BLaER1 (cell line): Measurements from ENCODE around the gene NUBPL.
"Not testable (repeated sequence)": the region's sequence is repeated elsewhere in the genome, so short reads cannot be mapped to it uniquely, and the experiment has no call there.

Experiments
- H3K27ac ChIP-seq: shearing (Covaris generic); formaldehyde crosslinking; 2 replicates; pipeline ENCODE4 v1.8.1; 2022
- H3K27me3 ChIP-seq: shearing (Covaris generic); formaldehyde crosslinking; 2 replicates; pipeline ENCODE4 v1.8.1; 2022
- H3K36me3 ChIP-seq: shearing (Covaris generic); formaldehyde crosslinking; 2 replicates; pipeline ENCODE4 v1.8.1; 2022
- H3K4me1 ChIP-seq: shearing (Covaris generic); formaldehyde crosslinking; 2 replicates; pipeline ENCODE4 v1.8.1; 2022
- H3K4me2 ChIP-seq: shearing (Covaris generic); formaldehyde crosslinking; 2 replicates; pipeline ENCODE4 v1.8.1; 2022
- H3K4me3 ChIP-seq: shearing (Covaris generic); formaldehyde crosslinking; 2 replicates; pipeline ENCODE4 v1.8.1; 2022
- H3K9ac ChIP-seq: shearing (Covaris generic); formaldehyde crosslinking; 2 replicates; pipeline ENCODE4 v1.8.1; 2022
- H3K9me3 ChIP-seq: shearing (Covaris generic); formaldehyde crosslinking; 2 replicates; pipeline ENCODE4 v1.8.1; 2022
- H4K20me1 ChIP-seq: shearing (Covaris generic); formaldehyde crosslinking; 2 replicates; pipeline ENCODE4 v1.8.1; 2022
- Cebpa-rat ChIP-seq: shearing (Covaris generic); IDR thresholded peaks from 2 replicates; pipeline ENCODE4 v1.8.1; 2022

The NUBPL gene

GRCh38 chr14:31825459-31825858 is 264.3 kb downstream of the NUBPL start:
- no peaks in the 10 kb centered on the region for H3K4me1 ChIP-seq
- H3K36me3 ChIP-seq, result no peaks in the 10 kb centered on the region
- no peaks in the 10 kb centered on the region for H4K20me1 ChIP-seq
- H3K4me2 ChIP-seq, result no peak overlapping the region
- no peak overlapping the region for H3K9ac ChIP-seq
- no peaks in the 10 kb centered on the region for H3K9me3 ChIP-seq
- H3K4me3 ChIP-seq, result no peak overlapping the region
- no peak for TF ChIP-seq Cebpa-rat
- no peaks in the 10 kb centered on the region for H3K27me3 ChIP-seq
- H3K27ac ChIP-seq, result no peak overlapping the region

- TF ChIP-seq Cebpa-rat, result no peak
These were observed 266.1 kb downstream of the NUBPL start for GRCh38 chr14:31827325-31827724.

GRCh38 chr14:31828946-31829868 is 268.0 kb downstream of the NUBPL start:
- H3K9me3 ChIP-seq, result no peaks in the 10 kb centered on the region
- H3K9ac ChIP-seq, result no peak overlapping the region
- no peak overlapping the region for H3K4me3 ChIP-seq
- no peak overlapping the region for H3K27ac ChIP-seq
- no peak overlapping the region for H3K4me2 ChIP-seq
- no peaks in the 10 kb centered on the region for H3K4me1 ChIP-seq
- H4K20me1 ChIP-seq, result no peaks in the 10 kb centered on the region
- no peaks in the 10 kb centered on the region for H3K27me3 ChIP-seq
- no peak for TF ChIP-seq Cebpa-rat
- no peaks in the 10 kb centered on the region for H3K36me3 ChIP-seq

More at GRCh38 chr14:31827325-31827724, 266.1 kb downstream of the NUBPL start:
- no peak overlapping the region for H3K4me2 ChIP-seq
- H3K27me3 ChIP-seq, result no peaks in the 10 kb centered on the region
- H3K4me1 ChIP-seq, result no peaks in the 10 kb centered on the region
- no peaks in the 10 kb centered on the region for H3K9me3 ChIP-seq
- no peaks in the 10 kb centered on the region for H3K36me3 ChIP-seq
- no peak overlapping the region for H3K4me3 ChIP-seq
- H3K9ac ChIP-seq, result no peak overlapping the region
- no peaks in the 10 kb centered on the region for H4K20me1 ChIP-seq
- no peak overlapping the region for H3K27ac ChIP-seq

- Histone ChIP-seq H3K4me2 (no peak overlapping the region), H3K27me3 (no peaks in the 10 kb centered on the region), H4K20me1 (no peaks in the 10 kb centered on the region), H3K9ac (no peak overlapping the region), H3K9me3 (no peaks in the 10 kb centered on the region), H3K36me3 (no peaks in the 10 kb centered on the region), H3K4me3 (no peak overlapping the region), H3K27ac (no peak overlapping the region), H3K4me1 (no peaks in the 10 kb centered on the region)
- no peak for TF ChIP-seq Cebpa-rat
These were observed 273.4 kb downstream of the NUBPL start for GRCh38 chr14:31834616-31835015.

- H4K20me1 ChIP-seq, result no peaks in the 10 kb centered on the region
- H3K9ac ChIP-seq, result no peak overlapping the region
- no peak for TF ChIP-seq Cebpa-rat
- no peaks in the 10 kb centered on the region for H3K9me3 ChIP-seq
- H3K4me3 ChIP-seq, result no peak overlapping the region
- H3K4me1 ChIP-seq, result no peaks in the 10 kb centered on the region
- no peaks in the 10 kb centered on the region for H3K27me3 ChIP-seq
- H3K4me2 ChIP-seq, result no peak overlapping the region
- H3K27ac ChIP-seq, result no peak overlapping the region
- no peaks in the 10 kb centered on the region for H3K36me3 ChIP-seq
These were observed 273.8 kb downstream of the NUBPL start for GRCh38 chr14:31835049-31835448.

- H3K27ac ChIP-seq, result no peak overlapping the region
- H3K9me3 ChIP-seq, result no peaks in the 10 kb centered on the region
- H3K4me3 ChIP-seq, result no peak overlapping the region
- H4K20me1 ChIP-seq, result no peaks in the 10 kb centered on the region
- no peak for TF ChIP-seq Cebpa-rat
- H3K4me2 ChIP-seq, result no peak overlapping the region
- no peak overlapping the region for H3K9ac ChIP-seq
- H3K27me3 ChIP-seq, result no peaks in the 10 kb centered on the region
- H3K4me1 ChIP-seq, result no peaks in the 10 kb centered on the region
- H3K36me3 ChIP-seq, result no peaks in the 10 kb centered on the region
These were observed 275.8 kb downstream of the NUBPL start for GRCh38 chr14:31837031-31837430.

- Histone ChIP-seq H3K4me1 (no peaks in the 10 kb centered on the region), H3K9ac (no peak overlapping the region), H3K4me2 (no peak overlapping the region), H3K4me3 (no peak overlapping the region), H4K20me1 (no peaks in the 10 kb centered on the region), H3K27ac (no peak overlapping the region), H3K36me3 (no peaks in the 10 kb centered on the region), H3K9me3 (no peaks in the 10 kb centered on the region), H3K27me3 (no peaks in the 10 kb centered on the region)
- TF ChIP-seq Cebpa-rat, result no peak
These were observed 281.7 kb downstream of the NUBPL start for GRCh38 chr14:31842899-31843298.

- H3K9me3 ChIP-seq, result no peaks in the 10 kb centered on the region
- H3K4me1 ChIP-seq, result no peaks in the 10 kb centered on the region
- TF ChIP-seq Cebpa-rat, result no peak
- H3K27ac ChIP-seq, result no peak overlapping the region
- H4K20me1 ChIP-seq, result no peaks in the 10 kb centered on the region
- H3K36me3 ChIP-seq, result no peaks in the 10 kb centered on the region
- no peak overlapping the region for H3K4me2 ChIP-seq
- no peak overlapping the region for H3K4me3 ChIP-seq
- no peaks in the 10 kb centered on the region for H3K27me3 ChIP-seq
- H3K9ac ChIP-seq, result no peak overlapping the region
These were observed 282.3 kb downstream of the NUBPL start for GRCh38 chr14:31843361-31844091.

- no peak overlapping the region for H3K9ac ChIP-seq
- no peak overlapping the region for H3K4me3 ChIP-seq
- H3K36me3 ChIP-seq, result no peaks in the 10 kb centered on the region
- peaks cover 5% of the 10 kb centered on the region; the same call in 1 of the 2 replicates for H3K9me3 ChIP-seq
- H3K4me1 ChIP-seq, result no peaks in the 10 kb centered on the region
- no peaks in the 10 kb centered on the region for H4K20me1 ChIP-seq
- no peak overlapping the region for H3K4me2 ChIP-seq
- no peak for TF ChIP-seq Cebpa-rat
- no peak overlapping the region for H3K27ac ChIP-seq
- no peaks in the 10 kb centered on the region for H3K27me3 ChIP-seq
These were observed 293.4 kb downstream of the NUBPL start for GRCh38 chr14:31854508-31855075.

GRCh38 chr14:31855262-31855661 is 294.1 kb downstream of the NUBPL start:
- Histone ChIP-seq H4K20me1 (no peaks in the 10 kb centered on the region), H3K36me3 (no peaks in the 10 kb centered on the region), H3K4me2 (no peak overlapping the region), H3K4me3 (no peak overlapping the region), H3K27ac (no peak overlapping the region), H3K9me3 (peaks cover 5% of the 10 kb centered on the region; the same call in 1 of the 2 replicates), H3K9ac (no peak overlapping the region), H3K27me3 (no peaks in the 10 kb centered on the region), H3K4me1 (no peaks in the 10 kb centered on the region)
- TF ChIP-seq Cebpa-rat, result no peak

GRCh38 chr14:31856003-31856402 is 294.8 kb downstream of the NUBPL start:
- not testable (repeated sequence) for H3K27ac ChIP-seq, H3K9ac ChIP-seq, H3K4me2 ChIP-seq, H3K27me3 ChIP-seq, H3K36me3 ChIP-seq, H3K4me1 ChIP-seq, H3K9me3 ChIP-seq, H4K20me1 ChIP-seq, H3K4me3 ChIP-seq
